GM04503 (cell line): ENCODE data around the gene TMEM259.

Experiments used
- DNase-seq: peaks from one replicate; pipeline ENCODE4 v3.0.0-alpha.2; 2012; ENCODE audit warnings: low read depth

Gene TMEM259

DNA sequence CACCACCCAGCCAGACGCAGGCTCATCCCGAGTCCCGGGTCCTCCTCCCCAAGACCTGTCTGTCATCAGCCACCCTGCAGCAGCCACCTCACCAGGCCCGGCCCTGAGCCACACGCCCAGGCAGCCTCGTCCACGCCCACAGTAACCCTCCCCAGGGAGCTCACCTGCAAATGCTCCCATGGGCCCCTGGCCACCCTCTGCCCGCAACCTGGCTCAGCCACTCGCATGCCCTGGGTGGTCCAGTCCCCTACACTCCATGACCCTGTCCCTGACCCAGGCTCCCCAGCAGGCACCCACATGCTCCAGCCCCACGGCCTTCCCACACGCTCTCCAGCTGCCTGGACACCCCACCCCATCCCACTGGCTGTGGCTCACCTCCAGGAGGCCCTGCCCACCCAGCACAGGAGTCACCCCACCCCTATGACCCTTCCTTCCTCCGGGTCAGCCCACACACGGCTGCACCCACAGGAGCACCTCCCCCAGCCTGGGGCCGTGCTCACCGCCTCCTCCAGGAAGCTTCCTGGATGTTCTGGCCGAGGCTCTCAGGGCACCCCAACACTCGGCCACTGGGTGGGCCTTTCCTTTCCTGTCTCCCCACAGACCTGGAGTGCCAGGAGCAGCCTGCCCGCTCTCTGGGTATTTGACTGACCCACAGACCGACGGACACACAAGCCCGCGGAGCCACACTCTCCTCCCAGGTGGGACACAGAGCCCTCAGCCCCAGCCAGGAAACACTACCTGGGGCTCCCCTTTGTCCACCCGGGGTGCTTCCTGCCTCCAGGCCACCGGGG is 3.6 kb downstream of the TMEM259 start:
- DNase-seq: no peak

DNA sequence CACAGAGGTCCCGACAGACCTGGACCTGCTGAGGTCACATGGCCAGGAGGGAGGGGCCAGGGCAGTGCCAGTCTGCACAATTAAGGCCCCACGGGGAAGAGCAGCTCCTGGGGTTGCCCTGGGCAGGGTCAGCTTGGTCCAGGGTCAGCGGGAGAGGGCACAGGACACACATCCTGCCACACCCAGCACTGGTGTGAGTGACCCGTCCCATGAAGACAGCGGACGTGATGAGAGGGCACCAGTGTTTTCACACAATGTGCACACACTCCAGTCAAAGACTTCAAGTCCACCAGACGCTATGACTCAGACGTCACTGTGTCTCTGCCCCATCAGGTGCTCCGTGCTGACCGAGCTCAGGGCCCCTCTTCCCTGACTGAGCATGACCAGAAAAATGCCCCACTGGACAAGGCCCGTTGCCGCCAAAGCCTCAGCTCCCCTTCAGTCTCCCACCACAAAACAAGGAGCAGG is 4.2 kb downstream of the TMEM259 start:
- no peak for DNase-seq

DNA sequence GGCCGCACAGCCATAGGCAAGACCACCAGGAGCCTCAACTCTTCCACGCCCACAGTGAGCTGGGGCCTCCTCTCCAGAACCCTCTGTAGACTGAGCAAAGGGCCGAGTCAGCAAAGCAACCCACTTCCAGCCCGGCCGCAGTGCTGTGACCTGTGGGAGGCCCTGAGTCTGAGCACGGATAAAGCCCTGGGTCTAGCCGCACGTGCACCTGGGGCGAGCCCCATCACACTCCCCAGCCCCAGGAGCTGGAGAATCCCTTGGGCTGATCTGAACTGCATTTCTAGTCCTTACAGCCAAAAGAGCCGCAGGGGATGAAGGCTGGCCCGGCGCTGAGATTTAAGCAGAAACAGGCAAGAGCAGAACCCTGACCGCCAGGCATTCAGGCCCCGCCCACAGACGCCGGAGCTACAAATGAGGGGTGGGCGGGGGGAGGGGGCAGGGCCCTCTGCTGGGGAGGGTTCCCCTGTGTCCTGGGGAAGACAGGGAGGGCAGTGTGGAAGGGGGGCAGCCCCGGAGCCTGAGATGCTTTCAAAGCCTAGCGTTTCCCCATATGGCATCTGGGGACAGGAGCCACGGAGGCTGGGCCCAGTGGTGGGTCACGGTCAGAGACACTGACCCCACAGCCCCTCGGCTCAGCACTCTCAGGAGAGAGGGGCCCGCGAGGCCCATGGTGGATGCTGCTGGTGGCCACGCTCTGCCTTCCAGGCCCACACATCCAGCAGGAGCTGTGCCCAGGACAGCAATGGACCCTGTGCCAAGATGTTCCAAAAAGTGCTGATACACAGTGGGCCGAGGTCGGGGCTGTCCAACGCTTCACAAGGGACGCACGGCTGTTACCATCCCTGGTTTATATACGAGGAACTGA is 4.9 kb downstream of the TMEM259 start:
- no peak for DNase-seq

DNA sequence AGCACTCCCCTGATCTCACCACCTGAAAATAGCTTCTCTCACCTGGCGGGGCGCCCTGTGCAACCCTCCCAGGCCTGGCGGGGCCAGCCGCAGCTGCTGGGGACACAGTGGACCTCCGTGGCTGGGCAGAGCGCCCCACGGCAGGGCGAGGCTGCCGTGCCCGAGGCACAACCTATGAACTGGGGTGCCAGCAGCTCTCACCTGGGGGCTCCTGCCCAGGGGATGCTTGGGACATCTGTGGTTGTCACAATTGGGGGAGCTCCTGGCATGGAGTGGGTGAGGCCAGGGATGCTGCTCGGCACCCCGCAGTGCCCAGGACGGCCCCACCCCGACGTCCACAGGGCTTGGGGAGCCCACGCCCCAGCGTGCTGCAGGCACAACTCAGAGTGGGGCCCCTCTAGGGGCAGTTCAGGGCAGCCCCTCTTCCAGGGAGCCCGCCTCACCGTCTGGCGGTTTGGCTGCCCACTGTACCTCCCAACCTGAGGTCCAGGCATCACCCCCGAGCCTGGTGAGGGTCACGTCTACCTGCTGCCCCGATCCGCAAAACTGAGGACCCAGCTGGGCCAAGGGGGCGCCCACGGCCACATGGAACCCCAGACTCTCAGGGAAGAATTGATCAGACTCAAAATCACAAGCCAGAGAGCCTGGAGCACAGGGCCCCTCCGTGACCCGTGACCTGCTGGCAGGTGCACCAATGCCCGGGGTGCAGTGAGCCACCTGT is 5.7 kb downstream of the TMEM259 start:
- DNase-seq: no peak

DNA sequence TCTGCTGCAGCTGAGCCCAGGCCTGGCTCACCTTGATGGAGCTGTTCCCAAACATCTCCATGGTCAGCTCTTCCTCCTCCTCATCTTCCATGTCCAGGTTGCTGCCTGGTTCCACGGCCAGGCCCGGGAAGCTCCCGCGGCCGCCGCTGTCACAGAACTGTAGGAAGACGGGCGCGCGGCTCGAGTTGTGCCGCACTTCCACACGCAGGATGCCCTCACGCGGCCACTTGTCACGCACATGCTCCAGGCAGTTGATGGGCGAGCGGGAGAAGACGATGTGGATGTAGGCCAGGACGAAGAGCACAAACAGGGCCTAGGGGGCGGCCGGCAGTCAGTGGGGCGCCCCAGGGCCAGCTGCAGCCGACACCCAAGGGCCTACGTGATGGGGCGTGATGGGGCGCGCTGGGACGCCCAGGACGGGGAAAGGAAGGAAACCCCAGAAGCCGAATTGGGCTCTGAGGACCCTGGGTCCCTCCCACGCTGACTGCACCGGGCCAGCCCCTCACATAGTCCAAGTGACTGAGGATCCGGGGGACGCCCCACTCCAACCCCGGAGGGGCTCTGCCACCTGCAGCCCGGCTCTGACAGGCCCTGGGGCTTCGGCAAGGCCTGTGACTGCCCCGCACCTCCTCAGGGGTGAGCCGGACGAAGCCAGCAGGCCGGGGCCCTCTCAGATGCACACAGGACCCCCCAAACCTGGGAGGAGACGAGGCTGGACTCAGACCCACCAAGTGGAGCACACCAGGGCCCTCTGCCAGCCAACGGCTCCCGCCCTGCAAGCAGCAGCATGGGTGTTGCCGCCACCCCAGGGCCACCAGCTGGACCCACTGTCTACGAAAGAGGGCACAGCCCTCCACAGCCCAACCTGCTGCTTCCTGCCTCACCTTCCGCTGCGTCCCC is 6.5 kb downstream of the TMEM259 start:
- DNase-seq: no peak

DNA sequence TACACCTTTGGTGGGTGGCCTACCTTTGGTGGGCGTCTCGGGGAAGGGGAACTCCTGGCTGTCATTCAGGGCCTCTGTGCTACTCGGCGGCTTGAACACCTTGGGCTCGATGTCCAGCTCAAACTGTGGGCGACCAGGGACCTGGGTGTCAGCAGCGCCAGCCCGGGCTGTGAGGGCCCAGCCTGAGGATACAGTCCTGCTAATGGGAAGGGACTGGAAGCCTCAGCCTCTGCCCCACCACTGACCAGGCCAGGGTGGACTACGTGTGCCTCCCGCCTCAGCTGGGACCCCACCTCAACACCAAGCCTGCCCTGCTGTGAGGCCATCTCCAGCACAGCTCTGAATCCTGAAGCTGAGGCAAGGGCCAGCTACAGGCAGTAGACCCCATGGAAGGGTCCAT is 7.7 kb downstream of the TMEM259 start:
- DNase-seq: no peak

DNA sequence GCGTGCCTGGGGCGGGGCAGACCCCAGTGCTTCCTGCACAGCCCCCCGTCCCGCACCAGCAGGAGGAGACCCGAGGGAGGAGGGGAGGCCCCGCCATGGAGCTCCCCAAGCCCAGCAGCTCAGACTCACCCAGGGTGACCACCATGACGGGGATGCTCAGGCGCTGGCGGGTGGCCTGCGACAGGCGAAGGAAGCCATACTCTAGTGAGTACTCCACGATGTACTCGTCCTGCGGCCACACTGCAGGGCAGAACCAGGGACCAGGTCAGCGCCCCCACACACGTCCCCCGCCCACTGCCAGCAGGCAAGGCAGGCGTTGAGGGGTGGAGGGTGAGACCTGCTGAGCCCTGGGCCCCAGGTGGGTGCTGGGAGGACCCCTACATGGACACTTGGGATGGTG is 8.6 kb downstream of the TMEM259 start:
- no peak for DNase-seq

DNA sequence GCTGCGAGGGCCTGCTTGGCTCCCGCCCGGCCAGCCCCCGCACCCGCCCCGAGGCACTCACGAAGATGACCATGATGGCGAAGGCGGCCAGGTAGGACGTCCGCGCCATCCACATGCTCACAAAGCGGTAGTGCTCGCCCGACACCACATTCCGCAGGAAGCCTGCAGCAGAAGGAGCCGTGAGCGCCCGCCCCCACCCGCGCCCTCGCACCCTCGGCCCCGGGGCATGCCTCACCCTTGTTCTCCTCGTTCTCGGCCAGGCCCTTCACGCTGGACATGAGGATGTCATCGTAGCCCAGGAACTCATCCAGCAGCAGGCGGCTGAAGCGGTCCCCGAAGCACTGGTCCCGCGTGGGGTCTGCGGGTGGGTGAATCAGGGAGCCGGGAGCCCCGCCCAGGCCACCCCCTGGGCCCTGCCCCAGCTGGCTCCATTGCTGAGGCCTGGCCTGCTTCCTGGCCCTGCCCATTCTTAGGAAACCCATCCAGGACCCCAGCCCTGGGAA is 9.0 kb downstream of the TMEM259 start:
- no peak for DNase-seq

DNA sequence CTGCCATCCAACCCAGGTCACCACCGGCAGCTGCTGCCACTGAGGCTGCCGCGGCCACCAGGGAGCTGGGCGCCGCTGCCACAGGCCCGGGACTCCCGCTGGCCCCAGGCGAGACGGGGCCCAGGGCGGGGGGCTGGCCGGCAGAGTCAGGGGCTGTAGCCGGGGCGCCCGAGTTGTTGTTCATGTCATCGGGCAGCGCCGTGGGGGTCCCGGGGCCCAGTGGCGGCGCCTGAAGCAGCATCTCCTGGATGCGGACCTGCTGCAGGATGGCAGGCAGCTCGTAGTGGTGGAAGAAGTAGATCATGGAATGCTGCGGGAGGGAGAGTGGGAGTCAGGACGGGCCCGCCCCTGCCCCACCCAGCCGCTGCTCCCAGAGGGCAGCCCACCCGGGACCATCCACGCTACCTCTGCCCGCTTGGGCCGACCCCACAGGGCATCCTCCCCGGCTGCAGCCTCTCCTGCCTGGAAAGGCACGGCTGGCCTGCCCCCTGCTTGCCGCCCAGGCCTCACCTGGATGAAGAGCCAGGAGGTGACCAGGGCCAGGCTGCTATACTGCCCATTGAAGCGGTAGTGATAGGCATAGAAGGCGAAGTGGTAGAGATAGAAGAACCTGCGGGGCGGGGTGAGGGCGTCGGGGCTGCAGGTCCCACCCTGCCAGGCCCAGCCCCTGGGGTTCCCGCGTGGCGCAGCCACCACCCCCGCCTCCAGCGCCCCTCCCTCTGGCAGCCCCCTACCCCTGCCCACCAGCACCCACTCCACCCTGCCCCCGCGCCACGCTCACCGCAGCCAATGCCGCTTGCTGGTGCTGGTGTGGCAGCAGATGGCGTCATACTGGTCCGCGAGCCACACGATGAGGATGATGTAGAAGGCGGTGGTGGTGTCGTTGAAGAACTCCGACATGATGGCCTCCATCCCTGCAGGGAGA is 10.1 kb downstream of the TMEM259 start:
- DNase-seq: no peak

DNA sequence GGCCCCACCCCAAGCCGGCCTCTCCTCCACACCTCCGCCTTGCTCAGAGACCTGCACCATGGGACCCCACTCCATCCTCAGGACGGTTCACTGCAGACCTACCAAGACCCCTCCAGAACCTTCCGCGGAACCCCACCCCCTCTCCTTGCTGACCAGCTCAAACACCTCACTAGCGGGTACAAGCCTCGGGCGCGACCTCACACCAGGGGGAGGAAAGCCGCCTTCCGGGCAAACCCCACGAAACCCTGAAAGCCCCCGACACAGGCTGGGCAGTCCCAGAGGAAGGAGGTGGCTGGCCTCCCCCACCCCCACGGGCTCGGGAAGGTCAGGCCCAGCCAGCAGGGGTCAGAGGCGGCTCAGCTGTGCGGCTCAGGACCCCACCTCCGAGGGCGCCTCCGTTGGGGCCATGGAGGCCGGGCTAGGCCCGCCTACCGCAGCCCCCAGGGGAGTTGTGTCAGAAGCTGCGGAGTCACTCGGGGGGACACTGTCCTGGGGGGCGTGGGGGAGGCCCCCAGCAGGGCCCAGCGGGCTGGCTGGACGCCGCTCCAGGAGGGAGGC is 10.9 kb downstream of the TMEM259 start:
- no peak for DNase-seq

DNA sequence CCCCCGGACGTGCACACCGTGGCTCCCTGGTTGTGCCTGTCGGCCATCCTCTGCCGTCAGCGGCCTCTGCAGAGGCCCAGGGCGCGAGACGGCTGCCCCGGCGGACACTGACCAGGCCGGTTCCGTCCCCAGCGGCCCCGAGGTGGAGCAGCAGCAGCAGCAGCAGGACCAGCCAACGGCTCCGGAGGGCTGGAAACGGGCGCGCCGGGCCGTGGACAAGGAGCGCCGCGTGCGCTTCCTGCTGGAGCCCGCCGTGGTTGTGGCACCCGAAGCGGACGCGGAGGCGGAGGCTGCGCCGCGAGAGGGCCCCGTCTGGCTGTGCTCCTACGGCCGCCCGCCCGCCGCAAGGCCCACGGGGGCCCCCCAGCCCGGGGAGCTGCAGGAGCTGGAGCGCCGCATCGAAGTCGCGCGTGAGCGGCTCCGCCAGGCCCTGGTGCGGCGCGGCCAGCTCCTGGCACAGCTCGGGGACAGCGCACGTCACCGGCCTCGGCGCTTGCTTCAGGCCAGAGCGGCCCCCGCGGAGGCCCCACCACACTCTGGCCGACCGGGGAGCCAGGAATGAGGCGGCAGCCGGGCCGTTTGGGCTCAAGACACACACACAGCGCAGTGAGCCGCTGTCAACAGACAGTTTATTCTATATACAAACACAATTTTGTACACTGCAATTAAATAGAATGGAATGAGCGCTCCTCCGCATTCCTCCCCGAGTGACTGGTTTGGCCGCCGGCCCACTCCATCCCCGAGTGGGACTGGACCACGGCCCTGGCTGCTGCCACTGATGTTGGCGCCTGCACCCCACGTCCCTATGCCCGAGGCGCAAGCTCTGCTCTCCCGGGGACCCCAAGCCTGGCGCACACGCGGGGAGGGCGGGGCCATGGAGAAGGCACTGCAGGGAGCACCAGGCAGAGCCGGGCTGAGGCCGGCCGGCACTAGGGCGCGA is 11.6 kb downstream of the TMEM259 start:
- DNase-seq: no peak

DNA sequence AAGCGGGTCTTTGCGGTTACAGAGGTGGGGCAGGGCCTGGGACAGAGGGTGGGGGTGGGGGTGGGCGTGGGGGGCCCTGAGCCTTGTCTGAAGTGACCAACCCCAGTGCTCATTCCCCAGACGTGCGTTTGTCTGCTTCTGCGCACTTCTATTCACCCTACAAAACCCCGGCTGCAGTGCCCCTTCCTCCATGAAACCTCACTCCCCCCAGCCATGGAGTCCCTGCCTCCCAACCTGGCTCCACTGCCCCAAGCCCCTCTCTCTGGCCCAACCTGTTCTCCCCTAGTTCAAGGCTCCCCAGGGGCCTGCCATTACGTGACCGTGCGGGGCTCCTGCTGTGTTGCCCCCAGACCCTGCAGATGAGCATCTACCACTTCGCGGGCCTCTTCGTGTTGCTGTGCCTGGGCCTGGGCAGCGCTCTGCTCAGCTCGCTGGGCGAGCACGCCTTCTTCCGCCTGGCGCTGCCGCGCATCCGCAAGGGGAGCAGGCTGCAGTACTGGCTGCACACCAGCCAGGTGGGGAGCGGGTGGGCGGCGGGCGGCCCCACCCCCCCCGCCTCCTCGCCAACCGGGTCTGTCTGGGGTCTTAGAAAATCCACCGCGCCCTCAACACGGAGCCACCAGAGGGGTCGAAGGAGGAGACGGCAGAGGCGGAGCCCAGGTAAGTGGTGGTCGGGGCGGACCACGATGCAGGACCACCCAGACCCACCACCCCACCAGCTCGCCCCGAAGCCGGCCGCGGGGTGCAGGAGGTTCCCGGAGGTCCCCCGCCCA is 12.5 kb downstream of the TMEM259 start:
- DNase-seq: no peak

DNA sequence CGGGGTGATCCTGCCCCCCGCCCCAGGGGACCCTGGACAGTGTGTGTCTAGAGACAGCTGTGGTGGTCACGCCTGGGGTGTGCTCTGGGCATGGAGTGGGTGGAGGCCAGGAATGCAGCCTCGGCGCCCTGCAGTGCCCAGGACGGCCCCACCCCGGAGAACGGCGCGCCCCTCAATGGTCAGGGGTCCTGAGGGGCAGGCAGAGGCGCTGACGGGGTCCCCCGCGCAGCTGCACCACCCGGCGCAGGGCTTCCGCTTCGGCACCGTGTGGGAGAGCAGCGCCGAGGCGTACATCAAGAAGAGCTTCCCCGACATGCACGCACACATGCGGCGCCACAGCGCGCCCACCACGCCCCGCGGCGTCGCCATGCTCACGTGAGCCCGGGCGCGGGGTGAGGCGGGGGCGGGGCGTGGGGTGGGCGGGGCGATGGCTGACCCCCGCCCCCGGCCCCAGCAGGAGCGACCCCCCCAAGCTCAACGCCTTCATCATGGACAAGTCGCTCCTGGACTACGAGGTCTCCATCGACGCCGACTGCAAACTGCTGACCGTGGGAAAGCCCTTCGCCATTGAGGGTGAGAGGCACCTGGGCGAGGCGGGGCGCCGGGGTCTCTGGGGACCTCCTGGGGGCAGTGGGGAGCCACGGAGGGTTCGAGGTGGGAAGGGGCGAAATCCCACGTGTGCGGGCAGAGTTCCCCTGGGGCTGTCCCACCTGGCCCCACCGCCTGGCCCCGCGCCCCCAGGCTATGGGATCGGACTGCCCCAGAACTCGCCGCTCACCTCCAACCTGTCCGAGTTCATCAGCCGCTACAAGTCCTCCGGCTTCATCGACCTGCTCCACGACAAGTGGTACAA is 13.3 kb downstream of the TMEM259 start:
- no peak for DNase-seq

DNA sequence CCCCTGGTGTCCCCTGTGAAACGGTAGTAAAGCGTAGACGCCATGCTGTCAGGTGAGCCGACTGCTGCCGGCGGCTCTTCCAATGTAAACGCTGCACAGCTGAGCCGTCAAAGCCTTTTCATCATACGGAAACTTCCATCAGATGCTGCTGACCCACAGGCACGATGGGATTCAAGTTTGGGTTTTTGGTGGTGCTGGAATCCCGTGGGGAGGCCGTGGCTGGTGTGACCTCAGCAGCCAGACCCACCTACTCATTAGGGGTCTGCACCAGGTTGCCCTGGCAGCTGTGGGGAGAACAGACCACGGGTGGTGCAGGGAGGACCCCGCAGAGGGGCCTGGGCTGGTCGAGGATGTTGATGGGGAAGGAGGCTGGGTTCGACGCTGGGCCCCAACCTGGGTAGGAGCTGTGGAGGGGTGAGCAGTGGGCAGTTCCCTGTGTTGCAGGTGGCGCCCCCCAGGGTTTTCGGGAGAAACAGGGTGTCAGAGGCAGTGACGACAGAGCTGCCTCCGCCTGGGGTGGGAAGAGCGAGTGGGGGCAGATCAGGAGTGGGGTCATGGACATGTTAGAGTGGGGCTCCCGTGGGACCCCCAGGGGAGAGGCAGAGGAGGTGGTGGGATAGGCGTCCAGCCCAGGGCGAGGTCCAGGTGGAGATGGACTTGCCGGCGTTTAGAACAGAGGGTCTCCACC is 14.1 kb downstream of the TMEM259 start:
- no peak for DNase-seq

DNA sequence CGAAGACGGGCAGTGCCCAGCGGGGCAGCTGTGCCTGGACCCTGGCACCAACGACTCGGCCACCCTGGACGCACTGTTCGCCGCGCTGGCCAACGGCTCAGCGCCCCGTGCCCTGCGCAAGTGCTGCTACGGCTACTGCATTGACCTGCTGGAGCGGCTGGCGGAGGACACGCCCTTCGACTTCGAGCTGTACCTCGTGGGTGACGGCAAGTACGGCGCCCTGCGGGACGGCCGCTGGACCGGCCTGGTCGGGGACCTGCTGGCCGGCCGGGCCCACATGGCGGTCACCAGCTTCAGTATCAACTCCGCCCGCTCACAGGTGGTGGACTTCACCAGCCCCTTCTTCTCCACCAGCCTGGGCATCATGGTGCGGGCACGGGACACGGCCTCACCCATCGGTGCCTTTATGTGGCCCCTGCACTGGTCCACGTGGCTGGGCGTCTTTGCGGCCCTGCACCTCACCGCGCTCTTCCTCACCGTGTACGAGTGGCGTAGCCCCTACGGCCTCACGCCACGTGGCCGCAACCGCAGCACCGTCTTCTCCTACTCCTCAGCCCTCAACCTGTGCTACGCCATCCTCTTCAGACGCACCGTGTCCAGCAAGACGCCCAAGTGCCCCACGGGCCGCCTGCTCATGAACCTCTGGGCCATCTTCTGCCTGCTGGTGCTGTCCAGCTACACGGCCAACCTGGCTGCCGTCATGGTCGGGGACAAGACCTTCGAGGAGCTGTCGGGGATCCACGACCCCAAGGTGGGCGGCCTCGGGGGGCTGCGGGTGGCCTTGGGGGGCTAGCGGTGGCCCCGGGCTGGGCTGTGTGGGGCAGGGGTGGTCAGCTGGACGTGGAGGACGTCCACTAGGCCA is 15.9 kb downstream of the TMEM259 start:
- DNase-seq: no peak
